Gastroesophageal sphincter (tissue), 4 donors: ENCODE data around the gene PSMB7. TPM values are rescaled to one million over a fixed set of nuclear protein-coding genes. Genes with fewer than 3 reads are reported as not detected.

Experiments
- ATAC-seq: fragments of 150-250 bp; one replicate; pipeline ENCODE4 v1.9.1; 2016; ENCODE audit warnings: mild to moderate bottlenecking, moderate library complexity
- H3K27ac ChIP-seq, 4 donors: fragments of 200-600 bp; sonication (generic) in 3 of 4; 1 replicate in 3 of 4; 2 replicates in 1 of 4; pipeline ENCODE4 v1.5.1; 2016 to 2019
- H3K27me3 ChIP-seq: fragments of 200-600 bp; sonication (generic); one replicate; pipeline ENCODE4 v1.5.1; 2019
- H3K36me3 ChIP-seq, 2 donors: fragments of 200-600 bp; sonication (generic); one replicate each; pipeline ENCODE4 v1.5.1; 2019; ENCODE audit warnings: control low read depth in 1 of 2
- H3K4me1 ChIP-seq, 3 donors: fragments of 200-600 bp; sonication (generic); 1 replicate in 2 of 3; 2 replicates in 1 of 3; pipeline ENCODE4 v1.5.1; 2016 to 2019; ENCODE audit warnings: control low read depth in 2 of 3
- H3K4me3 ChIP-seq, 2 donors: fragments of 200-600 bp; sonication (generic); one replicate each; pipeline ENCODE4 v1.5.1; 2019; ENCODE audit warnings: mild to moderate bottlenecking in 1 of 2, moderate library complexity in 1 of 2
- H3K9me3 ChIP-seq, 3 donors: fragments of 200-600 bp; sonication (generic); one replicate each; pipeline ENCODE4 v1.5.1; 2017 to 2019; ENCODE audit warnings: control low read depth in 2 of 3
- CTCF ChIP-seq, 4 experiments: fragments of 200-600 bp in 2 of 4; fragments of 450-650 bp in 2 of 4; sonication (generic) in 1 of 4; IDR thresholded peaks; one replicate each; pipeline ENCODE4 v1.5.1; 2017 to 2019; ENCODE audit warnings: antibody characterized with exemption in 4 of 4, mild to moderate bottlenecking in 2 of 4, moderate library complexity in 2 of 4
- EP300 ChIP-seq: sonication (generic); formaldehyde crosslinking; IDR thresholded peaks from one replicate; pipeline ENCODE4 v1.6.1; 2017; ENCODE audit warnings: antibody characterized with exemption, mild to moderate bottlenecking
- POLR2A ChIP-seq, 2 donors: fragments of 450-650 bp; IDR thresholded peaks; one replicate each; pipeline ENCODE4 v1.6.1; 2017; ENCODE audit warnings: antibody characterized with exemption in 2 of 2, mild to moderate bottlenecking in 2 of 2, moderate library complexity in 1 of 2
- POLR2AphosphoS5 ChIP-seq: sonication (generic); formaldehyde crosslinking; IDR thresholded peaks from one replicate; pipeline ENCODE4 v1.6.1; 2017; ENCODE audit warnings: antibody characterized with exemption
- WGBS, 2 donors: methylation state at CpG; one replicate each; pipeline ENCODE4 v1.1.5; 2018; ENCODE audit warnings: low coverage in 1 of 2; 5-methylcytosine and 5-hydroxymethylcytosine counted together
- total RNA-seq, 4 donors: library from RNA; depleted of rRNA; stranded (reverse); fragments of >200 nt; gene quantifications; one replicate each; pipeline ENCODE4 v1.1.0, GENCODE V29; 2016

The PSMB7 gene
- total RNA-seq, 4 donors from 2014 or later: 116 to 152 (median 144) TPM

GRCh38 chr9:124309667-124310084, 105.6 kb downstream of the PSMB7 start:
- 74% methylated on average over 5 of the region's 15 CpGs; no CpG with 5 or more reads in 1 of the 2 donors for WGBS, 2 donors
- Histone ChIP-seq H3K36me3 (peaks cover 0 to 47% of the 10 kb centered on the region in 2 donors), H3K27me3 (no peaks in the 10 kb centered on the region), H3K27ac (peak overlapping the region in 3 of 4 donors; percentile 31 to 67 (median 62)), H3K9me3 (no peaks in the 10 kb centered on the region), H3K4me1 (peaks cover 0 to 30% (median 0%) of the 10 kb centered on the region in 3 donors), H3K4me3 (no peak overlapping the region)
- peak; percentile 63 for ATAC-seq
- TF ChIP-seq EP300 (no peak), POLR2AphosphoS5 (peak; percentile 92)

- Histone ChIP-seq H3K36me3 (peaks cover 0 to 47% of the 10 kb centered on the region in 2 donors), H3K27me3 (no peaks in the 10 kb centered on the region), H3K9me3 (no peaks in the 10 kb centered on the region), H3K4me3 (no peak overlapping the region), H3K4me1 (peaks cover 0 to 30% (median 0%) of the 10 kb centered on the region in 3 donors), H3K27ac (peak overlapping the region in 2 of 4 donors; percentile 62 to 67)
- TF ChIP-seq CTCF (IDR thresholded peaks at IDR 0.05) (no peak), POLR2A (IDR thresholded peaks at IDR 0.05) (no peak), POLR2AphosphoS5 (no peak), EP300 (no peak)
- ATAC-seq: no peak
- 95% methylated on average over 4 of the region's 21 CpGs; no CpG with 5 or more reads in 1 of the 2 donors for WGBS, 2 donors
Observed at GRCh38 chr9:124308606-124309491, 106.4 kb downstream of the PSMB7 start.

- H3K27ac ChIP-seq: peak overlapping the region in 2 of 4 donors; percentile 41 to 62
- H3K9me3 ChIP-seq: no peaks in the 10 kb centered on the region
- H3K4me1 ChIP-seq: peaks cover 0 to 30% (median 0%) of the 10 kb centered on the region in 3 donors
- H3K36me3 ChIP-seq: peaks cover 0 to 47% of the 10 kb centered on the region in 2 donors
- no peak overlapping the region for H3K4me3 ChIP-seq
- ATAC-seq: no peak
- TF ChIP-seq POLR2AphosphoS5 (no peak), POLR2A (IDR thresholded peaks at IDR 0.05) (no peak), CTCF (IDR thresholded peaks at IDR 0.05) (no peak), EP300 (no peak)
- H3K27me3 ChIP-seq: no peaks in the 10 kb centered on the region
- WGBS, 2 donors: 64 to 100% methylated on average over 1 to 3 of the region's 24 CpGs
Observed at GRCh38 chr9:124307379-124308030, 107.7 kb downstream of the PSMB7 start.

GRCh38 chr9:124306098-124306735, 109.0 kb downstream of the PSMB7 start:
- Histone ChIP-seq H3K27ac (peak overlapping the region in 2 of 4 donors; percentile 31 to 41), H3K4me1 (peaks cover 0 to 32% (median 0%) of the 10 kb centered on the region in 3 donors), H3K4me3 (no peak overlapping the region), H3K36me3 (peaks cover 0 to 49% of the 10 kb centered on the region in 2 donors), H3K27me3 (no peaks in the 10 kb centered on the region), H3K9me3 (no peaks in the 10 kb centered on the region)
- TF ChIP-seq POLR2AphosphoS5 (peak; percentile 49), CTCF (IDR thresholded peaks at IDR 0.05) (no peak)
- no peak for ATAC-seq
- 73 to 95% methylated on average over 5 to 7 of the region's 13 CpGs for WGBS, 2 donors

- ATAC-seq: no peak
- Histone ChIP-seq H3K9me3 (no peaks in the 10 kb centered on the region), H3K4me3 (no peak overlapping the region), H3K27ac (no peak overlapping the region), H3K27me3 (no peaks in the 10 kb centered on the region), H3K4me1 (peaks cover 0 to 38% (median 0%) of the 10 kb centered on the region in 3 donors), H3K36me3 (peaks cover 0 to 47% of the 10 kb centered on the region in 2 donors)
- TF ChIP-seq POLR2AphosphoS5 (no peak), EP300 (no peak)
- WGBS, 2 donors: 80 to 93% methylated on average over 1 to 2 of the region's 8 CpGs
Observed at GRCh38 chr9:124304285-124304684, 111.0 kb downstream of the PSMB7 start.
